HG03558 (cell line): ENCODE data around the gene ITPR3.

ENCODE experiments used
- ATAC-seq: cut with Tn5 transposase; IDR thresholded peaks from one replicate; pipeline ENCODE4 v1.9.1; 2021; ENCODE audit warnings: moderate number of reproducible peaks; ENCODE audit not compliant: unreplicated experiment; ENCODE audit errors: extremely low read depth

ITPR3 gene

GRCh38 chr6:33620856-33621710 lies at the start of gene ITPR3:
ITPR3 (plus strand) TSS chr6:33621322; CDS start chr6:33621603, 281 bp downstream.
- ATAC-seq = no peak

DNA sequence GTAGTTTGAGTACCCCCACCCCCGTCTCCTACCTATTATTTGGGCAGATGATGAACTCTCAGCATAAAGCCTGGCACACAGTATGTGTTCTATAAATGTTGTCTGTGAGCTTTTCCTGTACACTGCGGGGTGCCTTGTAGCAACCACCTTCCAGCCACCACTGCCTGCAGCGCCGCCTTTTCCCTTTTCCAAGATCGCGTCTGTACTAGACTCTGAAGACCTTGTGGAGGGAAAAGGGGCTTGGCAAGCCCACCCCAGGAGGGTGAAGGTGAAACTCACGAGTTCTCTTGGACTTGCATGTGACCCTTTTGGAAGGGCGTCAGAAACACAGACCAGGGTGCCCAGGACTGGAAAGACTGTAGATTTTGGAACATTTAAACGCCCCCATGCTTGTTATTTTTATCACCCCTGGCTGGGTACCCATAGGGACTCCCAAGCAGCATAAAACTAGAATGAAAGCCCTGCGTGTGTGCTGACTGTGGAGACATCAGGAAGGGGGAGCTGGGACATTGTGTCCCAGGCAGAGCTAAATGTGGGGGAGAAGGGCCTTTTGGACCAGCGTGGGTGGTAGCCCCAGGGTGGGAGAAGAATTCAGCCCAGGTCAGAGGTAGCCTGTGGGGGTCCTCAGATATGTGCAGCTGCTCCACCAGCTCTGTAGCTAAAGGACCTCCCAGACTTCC lies 49.3 kb upstream of the ITPR3 start:
- ATAC-seq = no peak

- ATAC-seq = no peak
Measured at GRCh38 chr6:33575211-33575610, 45.9 kb upstream of the ITPR3 start.

GRCh38 chr6:33576668-33577067 lies 44.5 kb upstream of the ITPR3 start:
- no peak for ATAC-seq

GRCh38 chr6:33577106-33577535 lies 44.0 kb upstream of the ITPR3 start:
- ATAC-seq = no peak

DNA sequence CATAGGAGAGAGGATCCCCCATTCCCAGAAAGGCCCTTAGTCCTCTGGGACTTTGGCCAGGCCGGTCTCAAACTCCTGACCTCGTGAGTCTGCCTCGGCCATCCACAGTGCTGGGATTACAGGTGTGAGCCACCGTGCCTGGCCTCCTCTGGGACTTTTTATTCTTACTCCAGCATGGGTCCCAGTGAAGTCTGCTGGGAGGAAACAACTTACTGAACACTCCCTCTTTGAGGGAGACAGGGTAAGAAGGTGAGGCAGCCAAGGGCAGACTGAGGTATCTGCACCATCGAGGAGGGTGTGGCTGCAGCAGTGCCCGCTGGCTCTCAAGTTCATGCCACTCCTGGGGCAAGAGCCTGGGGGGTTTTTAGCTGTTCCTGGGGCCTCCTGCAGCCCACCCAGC lies 43.4 kb upstream of the ITPR3 start:
- no peak for ATAC-seq

- ATAC-seq = no peak
Measured at GRCh38 chr6:33578164-33578563, 43.0 kb upstream of the ITPR3 start.

- no peak for ATAC-seq
Measured at GRCh38 chr6:33578588-33579011, 42.5 kb upstream of the ITPR3 start.

DNA sequence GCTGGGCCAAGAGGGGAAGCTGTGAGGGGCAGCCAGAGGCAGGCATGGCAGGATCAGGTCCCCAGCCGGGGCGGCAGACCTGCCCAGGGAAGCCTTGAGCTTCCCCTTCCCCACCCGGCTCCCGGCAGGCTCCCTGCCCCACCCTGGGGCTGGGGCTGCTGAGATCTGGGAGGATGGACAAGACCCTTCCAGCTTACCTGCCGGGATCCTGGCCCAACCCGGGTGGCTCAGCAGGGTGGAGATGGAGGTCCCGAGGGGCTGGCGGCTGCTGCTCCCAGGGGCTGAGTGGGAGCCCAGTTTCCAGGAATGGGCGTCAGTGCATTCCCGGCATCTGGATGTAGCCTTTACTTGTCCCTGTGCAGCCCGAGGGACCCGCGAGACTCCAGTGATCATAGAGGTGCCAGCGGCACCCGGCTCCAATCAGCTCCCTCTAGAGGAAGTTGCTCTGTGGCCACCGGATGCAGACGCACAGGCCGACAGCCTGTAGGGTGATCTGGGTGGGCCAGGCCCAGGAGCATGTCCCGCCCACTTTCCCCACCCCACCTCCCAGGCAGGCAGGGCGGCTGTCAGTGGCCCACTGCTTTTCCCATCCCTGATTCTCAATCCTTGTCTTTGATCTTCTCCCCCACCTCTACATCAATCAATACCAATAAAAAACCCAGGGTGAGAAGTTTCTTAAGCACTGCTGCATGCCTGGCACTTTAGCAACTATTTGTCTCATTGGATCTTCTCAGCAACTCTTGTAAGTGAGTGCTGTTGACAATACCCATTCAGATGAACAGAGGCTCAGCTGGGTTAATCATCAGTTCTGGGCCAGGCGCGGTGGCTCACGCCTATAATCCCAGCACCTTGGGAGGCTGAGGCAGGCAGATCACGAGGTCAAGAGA lies 41.1 kb upstream of the ITPR3 start, which contains the start of gene BAK1:
BAK1 (minus strand) TSS at position 449 of the 887 bp plus-strand sequence. CDS start 2,672 bp downstream, outside the sequence.
- ATAC-seq = no peak

DNA sequence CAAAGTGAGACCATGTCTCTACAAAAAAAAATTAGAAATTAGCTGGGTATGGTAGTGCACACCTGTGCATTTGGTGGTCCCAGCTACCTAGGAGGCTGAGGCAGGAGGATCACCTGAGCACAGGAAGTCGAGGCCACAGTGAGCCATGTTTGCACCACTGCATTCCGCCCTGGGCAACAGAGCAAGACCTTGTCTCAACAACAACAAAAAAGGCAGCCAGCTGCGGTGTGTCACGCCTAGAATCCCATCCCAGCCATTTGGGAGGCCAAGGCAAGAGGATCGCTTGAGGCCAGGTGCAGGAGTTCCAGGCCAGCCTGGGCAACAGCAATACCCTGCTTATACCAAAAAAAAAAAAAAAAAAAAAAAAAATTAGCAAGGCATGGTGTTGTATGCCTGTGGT lies 39.9 kb upstream of the ITPR3 start:
- no peak for ATAC-seq

GRCh38 chr6:33583591-33584155 lies 37.4 kb upstream of the ITPR3 start:
- ATAC-seq = no peak

GRCh38 chr6:33584700-33585402 lies 36.3 kb upstream of the ITPR3 start:
- ATAC-seq = no peak

DNA sequence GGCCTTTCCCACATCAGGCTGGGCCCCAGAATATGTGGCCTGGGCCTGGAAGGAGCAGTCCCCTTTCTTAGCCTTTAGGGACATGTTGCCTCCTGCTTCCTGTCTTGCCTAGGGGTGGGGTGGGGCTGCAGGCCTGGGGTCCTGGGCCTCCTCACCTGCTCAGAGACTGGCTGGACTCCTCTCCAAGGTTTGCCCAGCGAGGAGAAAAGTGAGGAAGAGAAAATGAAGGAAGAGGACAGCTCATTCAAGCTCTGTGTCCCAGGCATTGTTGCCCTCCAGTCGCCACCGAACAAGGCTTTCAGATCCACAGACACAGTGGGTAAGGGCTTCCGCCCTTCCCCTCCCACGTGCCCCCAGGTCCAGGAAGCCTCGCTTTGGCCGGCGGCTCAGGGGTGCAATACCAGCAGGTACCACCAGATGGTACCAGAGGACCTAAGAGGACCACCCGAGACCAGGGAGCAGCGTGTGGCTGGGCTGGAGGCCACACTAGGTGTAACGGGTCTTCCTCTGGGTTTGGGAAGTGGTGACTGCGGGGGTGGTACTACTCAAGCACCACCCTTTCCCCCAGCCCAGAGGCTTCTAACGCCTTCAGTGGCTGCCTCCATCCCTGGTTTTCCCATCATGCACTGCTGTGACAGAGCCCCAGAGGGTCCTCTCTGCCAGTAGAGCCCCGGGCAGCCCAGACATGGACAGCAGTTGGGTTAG lies 35.6 kb upstream of the ITPR3 start:
- no peak for ATAC-seq

DNA sequence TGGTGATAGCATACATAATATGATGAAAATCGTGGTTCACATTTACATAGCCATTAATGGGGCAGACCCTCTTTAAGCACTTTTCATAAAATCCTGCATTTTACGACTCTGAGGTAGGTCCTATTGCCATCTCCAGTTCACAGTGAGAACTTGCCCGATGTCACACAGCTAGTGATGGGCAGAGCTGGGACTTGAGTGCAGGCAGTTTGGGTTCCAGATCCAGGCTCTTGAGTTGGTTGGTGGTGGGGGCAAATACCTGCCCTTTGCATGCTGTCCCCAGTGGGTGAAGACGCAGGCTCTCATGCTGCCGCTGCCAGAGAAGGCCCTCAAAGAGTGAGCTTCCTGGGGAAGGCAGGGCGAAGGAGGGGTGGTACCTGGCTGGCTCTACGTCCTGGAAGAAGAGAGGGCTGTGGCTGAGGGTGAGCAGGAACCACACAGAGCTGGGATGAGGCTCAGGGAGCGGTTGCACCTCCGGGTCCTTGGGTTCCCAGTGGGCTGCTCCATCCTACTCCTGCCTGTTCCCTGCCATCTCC lies 34.9 kb upstream of the ITPR3 start:
- no peak for ATAC-seq

- no peak for ATAC-seq
Measured at GRCh38 chr6:33587529-33587928, 33.6 kb upstream of the ITPR3 start.

- ATAC-seq = no peak
Measured at GRCh38 chr6:33588894-33589293, 32.2 kb upstream of the ITPR3 start.

- no peak for ATAC-seq
Measured at GRCh38 chr6:33589392-33589730, 31.8 kb upstream of the ITPR3 start.

DNA sequence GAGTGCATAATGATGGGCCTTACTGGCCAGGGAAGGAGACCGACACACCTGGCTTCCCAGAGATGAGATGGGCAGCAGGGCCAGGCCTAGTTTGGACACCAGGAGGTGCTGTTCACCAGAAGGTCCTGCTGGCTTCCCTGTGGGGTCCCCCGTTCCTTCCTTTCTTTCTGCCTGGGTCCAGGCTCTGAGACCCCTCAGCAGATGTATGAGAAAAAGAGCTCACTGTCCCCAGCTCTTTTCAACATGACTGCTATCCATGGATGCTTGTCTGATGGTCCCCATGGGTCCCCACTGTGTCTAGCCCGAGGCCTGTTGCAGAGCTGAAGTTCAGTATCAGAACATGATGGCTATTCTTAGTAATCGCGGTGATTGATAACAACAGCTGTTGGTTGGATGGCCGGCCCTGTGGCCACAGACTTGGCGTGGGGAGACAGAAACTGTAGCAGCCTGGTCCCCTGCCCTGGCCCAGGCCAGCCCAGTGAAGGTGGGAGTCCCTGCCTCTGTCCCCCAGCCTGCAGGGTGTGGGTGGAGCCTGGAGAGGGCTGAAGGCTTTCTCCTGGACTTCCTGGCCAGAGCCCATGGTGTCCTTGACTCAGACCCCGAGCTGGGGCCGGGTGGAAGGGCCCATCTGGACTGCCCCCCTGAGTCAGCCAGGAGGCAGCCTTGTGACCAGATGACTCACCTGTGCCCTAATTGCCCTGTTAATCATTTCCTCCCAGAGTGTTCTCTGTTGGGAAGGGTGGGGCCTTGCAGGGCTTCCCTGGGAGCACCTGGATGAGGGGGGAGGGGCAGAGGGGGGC lies 31.2 kb upstream of the ITPR3 start:
- ATAC-seq = no peak
